HG02610 (cell line): Measurements from ENCODE around the gene FBXO30.
A peak's percentile ranks its signal among the peaks of the same experiment; 100 is the strongest.

Experiments
- ATAC-seq: cut with Tn5 transposase; IDR thresholded peaks from one replicate; pipeline ENCODE4 v1.9.1; 2021; ENCODE audit warnings: mild to moderate bottlenecking, moderate library complexity; ENCODE audit not compliant: unreplicated experiment

FBXO30 gene

GRCh38 chr6:145814501-145815308 is at the start of gene FBXO30:
TSS of gene FBXO30 (minus strand) at chr6:145814795. CDS start at chr6:145806405, 8,390 bp downstream.
- ATAC-seq, result peak; percentile 65

- ATAC-seq, result peak; percentile 39
Measured at GRCh38 chr6:145863988-145864616, 49.5 kb upstream of the FBXO30 start.

GRCh38 chr6:145863366-145863765 is 48.8 kb upstream of the FBXO30 start:
- ATAC-seq, result no peak

- no peak for ATAC-seq
Measured at GRCh38 chr6:145860562-145860961, 46.0 kb upstream of the FBXO30 start.

GRCh38 chr6:145850671-145851070 is 36.1 kb upstream of the FBXO30 start:
- ATAC-seq, result no peak

GRCh38 chr6:145848541-145848940 is 33.9 kb upstream of the FBXO30 start:
- ATAC-seq, result no peak

- ATAC-seq, result no peak
Measured at GRCh38 chr6:145845557-145845956, 31.0 kb upstream of the FBXO30 start.

- ATAC-seq, result no peak
Measured at GRCh38 chr6:145844933-145845540, 30.4 kb upstream of the FBXO30 start.

GRCh38 chr6:145842693-145843546 is 28.3 kb upstream of the FBXO30 start:
- ATAC-seq, result no peak

- no peak for ATAC-seq
Measured at GRCh38 chr6:145841668-145842067, 27.1 kb upstream of the FBXO30 start.

- no peak for ATAC-seq
Measured at GRCh38 chr6:145839653-145840052, 25.1 kb upstream of the FBXO30 start.

GRCh38 chr6:145838305-145838704 is 23.7 kb upstream of the FBXO30 start:
- ATAC-seq, result no peak

- ATAC-seq, result no peak
Measured at GRCh38 chr6:145836772-145837171, 22.2 kb upstream of the FBXO30 start.

GRCh38 chr6:145836170-145836569 is 21.6 kb upstream of the FBXO30 start:
- peak; percentile 41 for ATAC-seq

- ATAC-seq, result no peak
Measured at GRCh38 chr6:145830612-145831011, 16.0 kb upstream of the FBXO30 start.

GRCh38 chr6:145829950-145830349 is 15.4 kb upstream of the FBXO30 start:
- ATAC-seq, result no peak

- no peak for ATAC-seq
Measured at GRCh38 chr6:145829102-145829501, 14.5 kb upstream of the FBXO30 start.

GRCh38 chr6:145824344-145824743 is 9.7 kb upstream of the FBXO30 start:
- no peak for ATAC-seq

- ATAC-seq, result peak; percentile 62
Measured at GRCh38 chr6:145823328-145823944, 8.8 kb upstream of the FBXO30 start.

- no peak for ATAC-seq
Measured at GRCh38 chr6:145822456-145822855, 7.9 kb upstream of the FBXO30 start.

- peak; percentile 23 for ATAC-seq
Measured at GRCh38 chr6:145819994-145820393, 5.4 kb upstream of the FBXO30 start.
